ENCODE measurements around the gene PPP1CC.

GRCh38 chr12:110705309-110705708 is 37.4 kb downstream of the PPP1CC start:
- TF ChIP-seq, protein P1, sequence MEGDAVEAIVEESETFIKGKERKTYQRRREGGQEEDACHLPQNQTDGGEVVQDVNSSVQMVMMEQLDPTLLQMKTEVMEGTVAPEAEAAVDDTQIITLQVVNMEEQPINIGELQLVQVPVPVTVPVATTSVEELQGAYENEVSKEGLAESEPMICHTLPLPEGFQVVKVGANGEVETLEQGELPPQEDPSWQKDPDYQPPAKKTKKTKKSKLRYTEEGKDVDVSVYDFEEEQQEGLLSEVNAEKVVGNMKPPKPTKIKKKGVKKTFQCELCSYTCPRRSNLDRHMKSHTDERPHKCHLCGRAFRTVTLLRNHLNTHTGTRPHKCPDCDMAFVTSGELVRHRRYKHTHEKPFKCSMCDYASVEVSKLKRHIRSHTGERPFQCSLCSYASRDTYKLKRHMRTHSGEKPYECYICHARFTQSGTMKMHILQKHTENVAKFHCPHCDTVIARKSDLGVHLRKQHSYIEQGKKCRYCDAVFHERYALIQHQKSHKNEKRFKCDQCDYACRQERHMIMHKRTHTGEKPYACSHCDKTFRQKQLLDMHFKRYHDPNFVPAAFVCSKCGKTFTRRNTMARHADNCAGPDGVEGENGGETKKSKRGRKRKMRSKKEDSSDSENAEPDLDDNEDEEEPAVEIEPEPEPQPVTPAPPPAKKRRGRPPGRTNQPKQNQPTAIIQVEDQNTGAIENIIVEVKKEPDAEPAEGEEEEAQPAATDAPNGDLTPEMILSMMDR (IDR thresholded peaks at IDR 0.05), result no peak
- TF ChIP-seq POLR2A (IDR thresholded peaks at IDR 0.05), result no peak
